Breast epithelium (tissue), 3 donors: ENCODE results near the gene CLMN.

Source experiments
- CTCF ChIP-seq, 3 donors: fragments of 450-650 bp; IDR thresholded peaks; one replicate each; pipeline ENCODE4 v1.5.1; 2016 to 2017; ENCODE audit warnings: antibody characterized with exemption in 3 of 3, mild to moderate bottlenecking in 3 of 3, moderate library complexity in 3 of 3
- POLR2A ChIP-seq: fragments of 450-650 bp; IDR thresholded peaks from one replicate; pipeline ENCODE4 v1.6.1; 2016; ENCODE audit warnings: antibody characterized with exemption, mild to moderate bottlenecking, moderate library complexity

- TF ChIP-seq CTCF (IDR thresholded peaks at IDR 0.05) (no peak), POLR2A (no peak)
These were observed 2.9 kb upstream of the CLMN start for GRCh38 chr14:95322651-95323050.
